HT1080 (cell line): ENCODE data around the gene HES1. TPM values are rescaled to one million over a fixed set of nuclear protein-coding genes. Genes with fewer than 3 reads are reported as not detected.
A peak's percentile ranks its signal among the peaks of the same experiment; 100 is the strongest.

Experiments used
- DNase-seq: peaks from one replicate; pipeline ENCODE4 v3.0.0-alpha.2; 2015; ENCODE audit warnings: low read depth
- total RNA-seq: library from RNA; depleted of rRNA; stranded (reverse); fragments of >200 nt; shearing (Covaris generic); gene quantifications from 2 replicates; pipeline ENCODE4 v1.2.3, GENCODE V29; 2014

Gene HES1
- total RNA-seq, 1 experiment from 2014 or later = 26.3 TPM

- peak; percentile 32 for DNase-seq
Measured at GRCh38 chr3:194165271-194166018, 29.5 kb downstream of the HES1 start.

- no peak for DNase-seq
Measured at GRCh38 chr3:194166682-194167479, 30.9 kb downstream of the HES1 start.

GRCh38 chr3:194167480-194168282 lies 31.7 kb downstream of the HES1 start:
- no peak for DNase-seq

GRCh38 chr3:194168994-194169393 lies 33.0 kb downstream of the HES1 start:
- DNase-seq = no peak

GRCh38 chr3:194169595-194169994 lies 33.6 kb downstream of the HES1 start:
- no peak for DNase-seq

- no peak for DNase-seq
Measured at GRCh38 chr3:194170793-194171192, 34.8 kb downstream of the HES1 start.

GRCh38 chr3:194174406-194174805 lies 38.5 kb downstream of the HES1 start:
- no peak for DNase-seq

GRCh38 chr3:194174980-194175379 lies 39.0 kb downstream of the HES1 start:
- no peak for DNase-seq

- DNase-seq = no peak
Measured at GRCh38 chr3:194176274-194176991, 40.5 kb downstream of the HES1 start.

- no peak for DNase-seq
Measured at GRCh38 chr3:194177141-194177540, 41.2 kb downstream of the HES1 start.

- no peak for DNase-seq
Measured at GRCh38 chr3:194178128-194178527, 42.2 kb downstream of the HES1 start.

GRCh38 chr3:194178669-194179068 lies 42.7 kb downstream of the HES1 start:
- no peak for DNase-seq

- no peak for DNase-seq
Measured at GRCh38 chr3:194180570-194180969, 44.6 kb downstream of the HES1 start.

- DNase-seq = no peak
Measured at GRCh38 chr3:194181612-194182529, 45.9 kb downstream of the HES1 start.

- DNase-seq = no peak
Measured at GRCh38 chr3:194183271-194183670, 47.3 kb downstream of the HES1 start.

GRCh38 chr3:194184265-194184751 lies 48.4 kb downstream of the HES1 start:
- DNase-seq = no peak

- DNase-seq = no peak
Measured at GRCh38 chr3:194184801-194185200, 48.9 kb downstream of the HES1 start.

- DNase-seq = no peak
Measured at GRCh38 chr3:194185221-194185620, 49.3 kb downstream of the HES1 start.

- DNase-seq = no peak
Measured at GRCh38 chr3:194187233-194187944, 51.4 kb downstream of the HES1 start.
